Measurements from ENCODE around the gene UBXN6.

UBXN6 gene

GRCh38 chr19:4495471-4495870, 37.9 kb upstream of the UBXN6 start:
- Histone ChIP-seq H3K27me3 (ENCODE audit: insufficient read depth, poor library complexity, severe bottlenecking) (no peaks in the 10 kb centered on the region), H3K4me3 (replicated peaks; ENCODE audit: insufficient read depth, low read length) (no peak overlapping the region), H3K27ac (replicated peaks) (no peak overlapping the region)
- TF ChIP-seq SPI1 (IDR thresholded peaks at IDR 0.05; ENCODE audit: borderline replicate concordance, low read depth) = no peak
- no peak for TF ChIP-seq CTCF (IDR thresholded peaks at IDR 0.05; ENCODE audit: insufficient read depth, low read length)
- TF ChIP-seq POLR2AphosphoS5 (IDR thresholded peaks at IDR 0.05; ENCODE audit: low read depth) = no peak
- TF ChIP-seq GABPA (IDR thresholded peaks at IDR 0.05; ENCODE audit: low read depth) = no peak
- TF ChIP-seq REST (IDR thresholded peaks at IDR 0.05; ENCODE audit: insufficient replicate concordance, low read depth) = no peak
- no peak for DNase-seq (ENCODE audit: low read depth in 1 of 2, low spot score in 1 of 2)

- no peak overlapping the region for H3K27ac ChIP-seq (replicated peaks)
- no peak for DNase-seq (ENCODE audit: low read depth in 1 of 2, low spot score in 1 of 2)
- TF ChIP-seq CTCF (IDR thresholded peaks at IDR 0.05; ENCODE audit: insufficient read depth, low read length) (no peak), POLR2AphosphoS5 (IDR thresholded peaks at IDR 0.05; ENCODE audit: low read depth) (no peak), SPI1 (IDR thresholded peaks at IDR 0.05; ENCODE audit: borderline replicate concordance, low read depth) (no peak), REST (IDR thresholded peaks at IDR 0.05; ENCODE audit: insufficient replicate concordance, low read depth) (no peak), GABPA (IDR thresholded peaks at IDR 0.05; ENCODE audit: low read depth) (no peak)
These were observed 37.1 kb upstream of the UBXN6 start for GRCh38 chr19:4494691-4495064.

GRCh38 chr19:4493929-4494690, 36.5 kb upstream of the UBXN6 start:
- no peak for DNase-seq (ENCODE audit: low read depth in 1 of 2, low spot score in 1 of 2)
- H3K27ac ChIP-seq (replicated peaks) = no peak overlapping the region
- H3K27me3 ChIP-seq (ENCODE audit: insufficient read depth, poor library complexity, severe bottlenecking) = no peaks in the 10 kb centered on the region
- TF ChIP-seq POLR2AphosphoS5 (IDR thresholded peaks at IDR 0.05; ENCODE audit: low read depth) = no peak
- no peak overlapping the region for H3K4me3 ChIP-seq (replicated peaks; ENCODE audit: insufficient read depth, low read length)

More at GRCh38 chr19:4494691-4495064, 37.1 kb upstream of the UBXN6 start:
- Histone ChIP-seq H3K4me3 (replicated peaks; ENCODE audit: insufficient read depth, low read length) (no peak overlapping the region), H3K27me3 (ENCODE audit: insufficient read depth, poor library complexity, severe bottlenecking) (no peaks in the 10 kb centered on the region)

GRCh38 chr19:4493104-4493928, 35.7 kb upstream of the UBXN6 start:
- DNase-seq (ENCODE audit: low read depth in 1 of 2, low spot score in 1 of 2) = no peak
- TF ChIP-seq REST (IDR thresholded peaks at IDR 0.05; ENCODE audit: insufficient replicate concordance, low read depth) (no peak), CTCF (IDR thresholded peaks at IDR 0.05; ENCODE audit: insufficient read depth, low read length) (no peak), SPI1 (IDR thresholded peaks at IDR 0.05; ENCODE audit: borderline replicate concordance, low read depth) (no peak), POLR2AphosphoS5 (IDR thresholded peaks at IDR 0.05; ENCODE audit: low read depth) (no peak), GABPA (IDR thresholded peaks at IDR 0.05; ENCODE audit: low read depth) (no peak)
- no peak overlapping the region for H3K4me3 ChIP-seq (replicated peaks; ENCODE audit: insufficient read depth, low read length)
- no peaks in the 10 kb centered on the region for H3K27me3 ChIP-seq (ENCODE audit: insufficient read depth, poor library complexity, severe bottlenecking)
- H3K27ac ChIP-seq (replicated peaks) = no peak overlapping the region
